ENCODE measurements around the gene CXCR2. TPM values are rescaled to one million over a fixed set of nuclear protein-coding genes. Genes with fewer than 3 reads are reported as not detected.

The CXCR2 gene
- total RNA-seq, 2 experiments from 2014 or later, result not detected

DNA sequence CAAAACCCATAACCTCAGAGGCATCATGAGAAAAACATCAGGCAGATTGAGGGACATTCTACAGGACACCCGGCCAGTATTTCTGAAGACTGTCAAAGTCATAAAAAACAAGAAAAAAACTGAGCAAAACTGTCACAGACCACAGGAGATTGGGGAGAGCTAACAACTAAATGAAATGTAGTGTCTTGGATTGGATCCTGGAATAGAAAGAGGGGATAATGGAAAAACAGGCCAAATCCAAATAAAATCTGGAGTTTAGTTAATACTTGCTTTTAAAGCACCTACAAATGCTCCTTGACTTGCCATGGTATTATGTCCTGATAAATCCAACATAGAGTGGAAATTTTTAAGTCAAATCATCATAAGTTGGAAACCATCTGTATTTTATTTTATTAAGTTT is 58.5 kb downstream of the CXCR2 start:
- DNase-seq (ENCODE audit: low spot score), result no peak

DNA sequence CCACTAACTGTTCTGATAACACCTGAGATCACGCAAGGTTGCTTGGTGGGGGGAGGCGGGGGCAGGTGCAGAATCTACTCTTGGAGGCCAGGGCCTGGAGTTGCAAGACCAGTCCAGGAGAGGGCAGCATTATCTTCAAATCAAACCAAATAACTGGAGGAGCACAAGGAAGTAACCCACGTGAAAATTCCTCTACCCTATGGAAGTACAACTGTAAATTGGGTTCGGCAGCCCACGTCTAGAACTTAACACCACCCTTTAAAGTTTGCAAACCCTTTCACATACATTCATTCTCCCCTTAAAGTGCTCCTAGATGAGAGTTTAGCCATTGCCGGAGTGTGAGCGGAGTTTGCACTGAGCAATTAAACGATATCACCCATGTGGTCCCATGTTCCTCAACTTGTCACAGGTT is 60.5 kb downstream of the CXCR2 start:
- Histone ChIP-seq H3K4me3 (ENCODE audit: low read depth, low read length, poor library complexity, severe bottlenecking) (no peak overlapping the region), H4K20me1 (ENCODE audit: insufficient read depth, low read length) (no peaks in the 10 kb centered on the region), H3K27ac (ENCODE audit: low read depth, low read length, poor library complexity, severe bottlenecking) (no peak overlapping the region), H3K4me1 (ENCODE audit: insufficient read depth, low read length, poor library complexity, severe bottlenecking) (peaks cover 6% of the 10 kb centered on the region), H3K9me3 (ENCODE audit: low read length) (no peaks in the 10 kb centered on the region), H3K36me3 (ENCODE audit: insufficient read depth, low read length) (no peaks in the 10 kb centered on the region), H3K4me2 (ENCODE audit: low read length) (peak overlapping the region; percentile 13; the same call in 1 of the 2 replicates), H3K79me2 (ENCODE audit: insufficient read depth, low read depth, low read length) (no peaks in the 10 kb centered on the region), H3K9me2 (ENCODE audit: insufficient read depth, low read length) (no peaks in the 10 kb centered on the region), H2AFZ (ENCODE audit: low read length) (peak overlapping the region; percentile 94)
- DNase-seq (ENCODE audit: low spot score), result peak; percentile 79
- ChIA-PET CTCF (ENCODE audit: unreplicated experiment) (no interaction called here), POLR2A (no interaction called here)
- intact Hi-C loops (cut with micrococcal nuclease; ENCODE audit: unreplicated experiment), result loop anchor here (1.0 to 2.0 kb wide), 3 partner anchors 71 to 210 kb away; partner anchors contain the start of genes AAMP and PNKD
- no TSS peak for BruUV-seq (replicated peaks)
- TF ChIP-seq CTCF (conservative IDR thresholded peaks at IDR 0.05; ENCODE audit: low read length) (peak; percentile 93), EZH2phosphoT487 (IDR thresholded peaks at IDR 0.05; ENCODE audit: borderline replicate concordance, low read depth, low read length) (no peak)

More for the DNA sequence above, 58.5 kb downstream of the CXCR2 start:
- Histone ChIP-seq H4K20me1 (ENCODE audit: insufficient read depth, low read length) (no peaks in the 10 kb centered on the region), H3K9me2 (ENCODE audit: insufficient read depth, low read length) (no peaks in the 10 kb centered on the region), H3K36me3 (ENCODE audit: insufficient read depth, low read length) (no peaks in the 10 kb centered on the region), H2AFZ (ENCODE audit: low read length) (no peak overlapping the region), H3K79me2 (ENCODE audit: insufficient read depth, low read depth, low read length) (no peaks in the 10 kb centered on the region), H3K4me1 (ENCODE audit: insufficient read depth, low read length, poor library complexity, severe bottlenecking) (peaks cover 6% of the 10 kb centered on the region), H3K4me3 (ENCODE audit: low read depth, low read length, poor library complexity, severe bottlenecking) (no peak overlapping the region), H3K9me3 (ENCODE audit: low read length) (no peaks in the 10 kb centered on the region), H3K27ac (ENCODE audit: low read depth, low read length, poor library complexity, severe bottlenecking) (no peak overlapping the region), H3K4me2 (ENCODE audit: low read length) (no peak overlapping the region)
- no peak for TF ChIP-seq EZH2phosphoT487 (IDR thresholded peaks at IDR 0.05; ENCODE audit: borderline replicate concordance, low read depth, low read length)
- no peak for TF ChIP-seq CTCF (conservative IDR thresholded peaks at IDR 0.05; ENCODE audit: low read length)
- ChIA-PET CTCF (ENCODE audit: unreplicated experiment) (no interaction called here), POLR2A (interaction anchor here (0.7 kb wide), 1 partner anchor 151 kb away, joined by 3 read pairs; no protein-coding TSS in a partner anchor)
- BruUV-seq (replicated peaks), result no TSS peak
- intact Hi-C loops (cut with micrococcal nuclease; ENCODE audit: unreplicated experiment), result no loop called here

Other genes starting within 250 kb of the CXCR2 start
- not detected in 2 replicates for gene TNS1, start 123.0 kb upstream of the CXCR2 start, total RNA-seq (2014; rRNA removed; shearing (Covaris generic))
- not detected in 2 replicates for gene TNS1, start 123.0 kb upstream of the CXCR2 start, total RNA-seq (2022)
- gene RUFY4, start 56.8 kb upstream of the CXCR2 start, total RNA-seq (2014; rRNA removed; shearing (Covaris generic)), result not detected in 2 replicates
- not detected in 2 replicates for gene RUFY4, start 56.8 kb upstream of the CXCR2 start, total RNA-seq (2022)
- not detected in 2 replicates for gene CXCR1, start 40.9 kb downstream of the CXCR2 start, total RNA-seq (2014; rRNA removed; shearing (Covaris generic))
- gene CXCR1, start 40.9 kb downstream of the CXCR2 start, total RNA-seq (2022), result not detected in 2 replicates
- gene ARPC2, start 91.2 kb downstream of the CXCR2 start, total RNA-seq (2014; rRNA removed; shearing (Covaris generic)), result 257 and 264 TPM in 2 replicates
- 512 and 545 TPM in 2 replicates for gene ARPC2, start 91.2 kb downstream of the CXCR2 start, total RNA-seq (2022)
- 0.22 TPM in 1 of 2 replicates, not detected in the other for gene GPBAR1, start 135.0 kb downstream of the CXCR2 start, total RNA-seq (2014; rRNA removed; shearing (Covaris generic))
- 0.40 and 0.44 TPM in 2 replicates for gene GPBAR1, start 135.0 kb downstream of the CXCR2 start, total RNA-seq (2022)
- gene AAMP, start 144.1 kb downstream of the CXCR2 start, total RNA-seq (2014; rRNA removed; shearing (Covaris generic)), result 97.0 and 136 TPM in 2 replicates
- 59.7 and 68.7 TPM in 2 replicates for gene AAMP, start 144.1 kb downstream of the CXCR2 start, total RNA-seq (2022)
- gene PNKD, start 144.5 kb downstream of the CXCR2 start, total RNA-seq (2014; rRNA removed; shearing (Covaris generic)), result 65.9 and 66.3 TPM in 2 replicates
- 62.2 and 74.5 TPM in 2 replicates for gene PNKD, start 144.5 kb downstream of the CXCR2 start, total RNA-seq (2022)
- 18.9 and 30.3 TPM in 2 replicates for gene TMBIM1, start 166.5 kb downstream of the CXCR2 start, total RNA-seq (2014; rRNA removed; shearing (Covaris generic))
- 26.9 and 27.6 TPM in 2 replicates for gene TMBIM1, start 166.5 kb downstream of the CXCR2 start, total RNA-seq (2022)
- not detected in 2 replicates for gene CATIP, start 230.8 kb downstream of the CXCR2 start, total RNA-seq (2014; rRNA removed; shearing (Covaris generic))
- not detected in 2 replicates for gene CATIP, start 230.8 kb downstream of the CXCR2 start, total RNA-seq (2022)

Measured in OCI-LY7 (cell line).